MV-4-11 (cell line): ENCODE data around the gene CCER1.

Experiments used
- DNase-seq: peaks from one replicate; lab custom pipeline; 2025; lab: John Stamatoyannopoulos, UW

The CCER1 gene

GRCh38 chr12:90920222-90920621 is 34.8 kb downstream of the CCER1 start:
- no peak for DNase-seq

DNA sequence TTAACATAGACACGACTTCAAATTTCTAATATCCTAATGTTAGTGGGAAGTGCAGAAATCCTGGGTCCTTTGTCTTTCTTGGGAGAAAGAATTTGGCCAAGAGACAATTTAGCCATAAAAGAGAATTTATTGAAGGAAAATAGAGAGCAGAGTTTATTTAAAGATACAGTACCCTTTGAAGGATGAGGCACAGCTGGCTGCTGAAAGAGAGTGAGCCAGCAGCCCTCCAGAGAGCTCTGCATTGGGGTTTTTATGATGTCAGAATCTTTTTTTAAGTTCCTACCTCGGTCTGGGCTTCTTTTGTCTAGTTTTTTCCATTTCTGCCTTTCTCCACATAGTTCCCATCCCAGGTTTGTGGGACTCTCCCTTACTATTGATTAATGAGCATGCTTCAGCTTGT is 37.5 kb downstream of the CCER1 start:
- DNase-seq, result no peak

- no peak for DNase-seq
Measured at GRCh38 chr12:90916516-90916915, 38.5 kb downstream of the CCER1 start.

DNA sequence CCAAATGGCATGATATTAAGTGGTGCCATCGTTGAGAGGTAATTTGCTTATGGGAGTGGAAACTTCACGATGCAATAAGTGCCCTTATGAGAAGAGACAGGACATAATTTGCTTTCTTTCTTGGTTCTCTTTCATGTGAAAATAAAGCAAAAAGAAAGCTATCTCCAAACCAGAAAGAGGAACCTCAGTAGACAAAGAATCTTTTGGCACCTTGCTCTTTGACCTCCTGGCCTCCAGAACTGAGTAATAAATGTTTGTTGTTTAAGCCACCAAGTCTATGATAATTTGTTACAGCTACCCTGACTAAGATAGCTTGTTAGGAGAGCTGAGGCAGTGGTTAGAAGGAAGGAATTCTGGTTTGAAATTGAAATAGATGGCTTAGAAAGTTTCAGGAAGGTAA is 39.6 kb downstream of the CCER1 start:
- DNase-seq, result no peak

GRCh38 chr12:90910958-90911357 is 44.0 kb downstream of the CCER1 start:
- DNase-seq, result no peak

GRCh38 chr12:90909069-90909770 is 45.8 kb downstream of the CCER1 start:
- no peak for DNase-seq

DNA sequence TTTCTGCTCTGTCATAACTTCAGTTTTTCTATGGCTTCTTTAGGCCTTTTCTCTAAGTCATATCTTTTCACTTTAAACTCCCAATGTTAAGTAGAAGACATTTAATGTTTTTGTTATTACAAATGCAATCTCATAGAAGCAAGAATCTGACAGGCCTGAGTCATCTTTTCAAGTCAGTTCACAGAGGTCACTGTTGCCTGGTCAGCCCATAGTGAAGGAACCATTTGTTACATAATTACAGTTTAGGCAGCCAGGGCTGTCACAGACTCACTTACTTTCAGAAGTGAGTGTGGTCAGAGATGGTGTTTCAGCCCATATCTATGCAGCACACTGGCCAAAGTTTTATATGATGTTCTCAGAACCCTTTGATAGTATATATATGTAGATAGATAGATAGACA is 46.5 kb downstream of the CCER1 start:
- DNase-seq, result no peak

GRCh38 chr12:90905691-90906370 is 49.1 kb downstream of the CCER1 start:
- no peak for DNase-seq

- no peak for DNase-seq
Measured at GRCh38 chr12:90902596-90902995, 52.4 kb downstream of the CCER1 start.
